Measurements from ENCODE around the gene SKOR2. TPM values are rescaled to one million over a fixed set of nuclear protein-coding genes. Genes with fewer than 3 reads are reported as not detected.

SKOR2 gene
- total RNA-seq, 1 donor from 2014 or later: not detected

Other genes with a start within 250 kb of the SKOR2 start
- not detected for gene ELOA2, start 216.0 kb downstream of the SKOR2 start, total RNA-seq
- gene HDHD2, start 101.2 kb downstream of the SKOR2 start, total RNA-seq: 35.6 TPM
- gene IER3IP1, start 75.3 kb downstream of the SKOR2 start, total RNA-seq: 9.5 TPM

All from cardiac septum (tissue), 1 donor.